GM18870 (cell line): ENCODE measurements around the gene ITGA1.
"Not testable (repeated sequence)": the region's sequence is repeated elsewhere in the genome, so short reads cannot be mapped to it uniquely, and the experiment has no call there.

Experiments used
- ATAC-seq: cut with Tn5 transposase; IDR thresholded peaks from one replicate; pipeline ENCODE4 v1.9.1; 2021; ENCODE audit warnings: moderate library complexity; ENCODE audit not compliant: unreplicated experiment

ITGA1 gene

DNA sequence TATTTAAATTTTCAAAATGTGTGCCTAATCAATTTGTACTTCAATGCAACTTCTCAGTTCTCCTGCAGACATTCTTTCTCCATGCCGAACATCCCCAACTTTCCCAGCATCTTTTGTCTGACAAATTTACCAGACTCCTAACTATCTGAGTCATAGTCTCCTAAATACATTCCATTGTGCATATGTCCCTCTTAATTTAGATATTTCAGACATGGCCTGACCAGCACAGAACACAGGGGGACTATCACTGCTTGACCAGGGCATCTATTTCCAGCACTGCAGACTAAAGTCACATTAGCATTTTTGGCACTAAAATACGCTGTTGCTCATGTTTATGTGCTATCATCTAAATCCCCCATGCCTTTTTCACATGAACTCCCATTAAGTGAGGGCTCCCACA lies 71.9 kb downstream of the ITGA1 start:
- no peak for ATAC-seq

DNA sequence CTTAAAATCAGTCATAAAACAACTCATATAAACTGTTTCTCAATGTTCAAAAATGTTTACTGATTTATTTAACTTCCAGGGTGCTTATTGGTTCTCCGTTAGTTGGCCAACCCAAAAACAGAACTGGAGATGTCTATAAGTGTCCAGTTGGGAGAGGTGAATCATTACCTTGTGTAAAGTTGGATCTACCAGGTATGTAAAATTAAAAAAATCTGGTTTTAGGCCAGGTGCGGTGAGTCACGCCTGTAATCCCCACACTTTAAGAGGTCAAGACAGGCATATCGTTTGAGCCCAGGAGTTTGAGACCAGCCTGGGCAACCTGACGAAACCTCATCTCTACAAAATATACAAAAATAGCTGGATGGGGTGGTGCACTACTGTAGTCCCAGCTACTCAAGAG lies 73.7 kb downstream of the ITGA1 start:
- ATAC-seq: no peak

DNA sequence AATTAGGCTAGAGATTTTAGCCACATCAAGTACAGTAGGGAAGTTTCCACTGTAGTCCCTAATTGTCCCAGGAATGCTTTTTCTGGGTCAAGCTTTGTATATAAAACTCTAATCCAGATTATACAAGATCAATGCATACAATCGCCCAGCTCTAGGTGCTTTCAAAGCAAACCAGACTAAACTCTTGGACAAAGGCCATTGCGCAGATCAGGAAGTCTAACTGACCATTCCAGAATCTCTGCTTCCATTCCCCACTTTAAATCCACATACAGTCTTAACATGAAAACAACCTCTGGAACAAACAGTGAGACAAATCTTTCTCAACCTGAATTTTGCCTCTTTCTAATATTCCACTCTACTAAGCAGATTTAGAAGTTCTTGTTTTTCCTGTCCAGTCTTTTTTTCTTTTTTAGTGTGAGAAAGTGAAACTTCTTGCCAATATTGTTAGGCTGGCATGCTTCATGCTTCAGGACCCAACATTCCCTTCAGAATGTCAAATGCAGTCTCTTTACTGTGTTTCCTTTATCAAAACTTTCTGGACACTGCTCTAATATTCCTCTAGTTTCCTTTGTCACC lies 76.1 kb downstream of the ITGA1 start:
- ATAC-seq: no peak

DNA sequence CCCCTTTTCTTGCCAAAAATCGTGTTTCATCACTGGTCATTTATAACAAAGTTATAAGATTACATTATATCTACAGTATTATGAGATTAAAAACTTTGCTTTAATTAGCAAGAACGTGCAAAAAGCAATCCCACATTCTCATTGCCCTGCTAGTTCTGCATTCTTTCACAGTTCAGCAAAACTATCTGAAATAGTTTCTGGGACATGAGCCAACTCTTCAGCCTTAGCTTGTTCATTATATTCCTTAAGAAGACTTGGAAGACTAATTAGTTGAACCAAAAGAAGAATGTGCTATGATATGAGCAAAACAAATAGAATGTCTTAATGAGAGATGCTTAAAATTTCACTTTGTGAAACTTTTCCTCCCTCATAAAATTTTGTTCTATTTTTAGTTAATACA lies 76.7 kb downstream of the ITGA1 start:
- ATAC-seq: no peak

DNA sequence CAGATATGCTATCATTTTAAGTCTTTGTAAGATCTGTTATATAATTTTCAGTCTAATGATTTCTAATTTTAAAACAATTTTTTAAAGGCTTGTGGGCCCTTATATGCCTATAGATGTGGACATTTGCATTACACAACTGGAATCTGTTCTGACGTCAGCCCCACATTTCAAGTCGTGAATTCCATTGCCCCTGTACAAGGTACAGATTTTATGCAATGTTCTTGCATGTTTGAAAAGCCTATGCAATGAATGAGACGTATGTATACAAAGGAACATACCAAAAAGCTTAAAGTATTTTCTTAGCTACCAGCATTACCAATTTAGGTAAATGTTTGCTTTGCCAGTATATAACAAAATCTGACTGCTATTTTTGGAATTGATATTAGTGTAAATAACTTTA lies 77.2 kb downstream of the ITGA1 start:
- no peak for ATAC-seq

DNA sequence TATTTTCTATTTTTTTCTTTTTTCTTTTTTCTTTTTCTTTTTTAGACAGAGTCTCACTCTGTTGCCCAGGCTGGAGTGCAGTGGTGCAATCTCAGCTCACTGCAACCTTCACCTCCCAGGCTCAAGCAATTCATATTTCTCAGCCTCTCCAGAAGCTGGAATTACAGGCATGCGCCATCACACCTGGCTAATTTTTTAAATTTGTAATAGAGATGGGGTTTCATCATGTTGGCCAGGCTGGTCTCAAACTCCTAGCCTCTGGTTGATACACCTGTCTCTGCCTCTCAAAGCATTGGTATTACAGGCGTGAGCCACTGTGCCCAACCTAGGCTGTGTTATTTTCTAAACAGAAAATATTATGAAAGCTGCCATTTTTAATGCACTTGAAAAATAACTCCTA lies 78.3 kb downstream of the ITGA1 start:
- not testable (repeated sequence) for ATAC-seq

DNA sequence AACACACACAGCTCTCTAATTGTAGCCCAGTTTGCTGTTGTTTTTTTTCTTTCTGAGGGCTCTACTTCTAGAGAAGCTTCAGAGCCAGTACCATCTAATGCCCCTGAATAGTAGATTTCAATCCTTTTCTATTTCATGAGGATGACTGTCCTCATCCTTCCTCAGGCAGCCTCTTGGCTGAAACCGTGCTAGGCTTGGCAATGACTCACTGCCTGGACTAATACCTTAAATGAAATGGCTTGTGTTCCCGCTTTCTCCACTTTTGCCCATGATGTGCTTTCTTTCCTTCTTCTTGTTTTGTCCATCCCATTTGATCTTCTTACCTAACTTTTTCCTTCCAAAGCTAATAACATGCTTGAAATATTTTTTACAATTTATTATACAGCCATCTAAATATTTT lies 80.1 kb downstream of the ITGA1 start:
- no peak for ATAC-seq

DNA sequence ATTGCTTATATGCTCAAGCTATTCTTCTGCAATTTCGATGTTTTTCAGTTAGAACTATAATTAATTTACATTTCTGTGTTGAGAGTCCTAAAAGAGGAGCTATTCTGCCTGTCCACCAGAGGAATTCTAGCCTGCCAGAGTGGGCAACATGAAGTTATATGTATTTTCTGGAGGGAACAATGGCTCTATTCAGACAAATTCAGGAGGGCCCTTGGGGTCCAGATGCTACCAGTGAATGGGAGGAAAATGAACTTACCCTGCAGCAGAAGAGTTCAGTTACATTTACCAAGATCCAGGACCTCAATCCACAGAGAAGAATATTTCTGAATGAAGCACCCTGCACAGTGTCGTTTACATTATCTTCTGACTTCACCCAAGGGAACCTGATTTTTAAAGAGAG lies 80.7 kb downstream of the ITGA1 start:
- no peak for ATAC-seq

DNA sequence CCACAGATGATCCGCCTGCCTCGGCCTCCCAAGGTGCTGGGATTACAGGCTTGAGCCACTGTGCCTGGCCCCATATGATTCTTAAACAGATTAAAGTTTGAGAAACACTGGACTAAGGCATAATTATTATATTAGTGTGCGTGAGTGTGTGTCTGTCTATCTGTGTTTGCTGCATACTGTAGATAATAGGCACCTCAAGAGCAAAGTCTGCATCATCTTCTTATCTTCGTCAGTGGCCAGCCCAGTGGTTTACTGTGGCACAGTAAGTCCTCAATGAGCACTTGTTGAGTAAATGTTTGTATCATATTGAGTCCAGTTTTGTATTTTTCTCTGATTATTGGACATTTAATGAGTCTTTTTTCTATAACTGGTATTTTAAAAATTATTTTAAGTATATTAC lies 81.7 kb downstream of the ITGA1 start:
- no peak for ATAC-seq

DNA sequence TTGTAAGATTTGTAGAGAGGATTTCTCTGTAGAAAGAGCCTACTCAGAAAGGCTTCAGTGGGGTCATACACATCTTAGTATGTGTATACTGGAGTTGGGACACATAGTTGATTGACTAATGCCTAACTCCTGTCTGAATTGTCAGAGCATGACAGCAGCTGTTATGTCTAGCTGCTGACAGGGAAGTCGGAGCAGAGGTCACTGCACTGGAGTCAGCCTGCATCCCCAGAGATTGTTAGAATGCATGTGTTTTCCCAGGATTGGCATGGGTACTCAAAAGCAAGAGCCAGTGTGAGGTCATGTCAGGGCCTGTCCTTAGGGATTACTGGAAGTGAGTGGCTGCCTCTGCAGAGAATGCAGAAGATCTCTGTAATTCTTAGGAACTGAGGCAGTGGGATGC lies 82.7 kb downstream of the ITGA1 start:
- ATAC-seq: no peak

DNA sequence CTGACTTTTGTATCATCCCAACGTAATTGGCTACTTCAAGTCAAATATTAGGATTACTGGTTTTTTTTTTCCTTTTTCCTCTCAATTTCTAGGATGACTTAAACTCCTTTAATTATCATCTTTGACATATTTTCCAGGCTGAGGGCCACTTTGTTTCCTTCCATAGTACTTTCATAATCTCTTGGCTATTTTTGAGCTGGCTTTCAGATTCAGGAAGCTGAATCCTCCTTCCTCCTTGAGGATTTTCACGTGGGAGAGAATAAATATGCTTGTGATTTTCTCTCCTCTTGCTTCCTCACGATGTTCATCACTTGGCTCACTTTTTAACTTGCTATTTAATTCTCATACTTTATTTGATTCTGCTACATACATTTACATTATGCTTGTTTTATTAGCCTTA lies 88.1 kb downstream of the ITGA1 start:
- ATAC-seq: no peak

DNA sequence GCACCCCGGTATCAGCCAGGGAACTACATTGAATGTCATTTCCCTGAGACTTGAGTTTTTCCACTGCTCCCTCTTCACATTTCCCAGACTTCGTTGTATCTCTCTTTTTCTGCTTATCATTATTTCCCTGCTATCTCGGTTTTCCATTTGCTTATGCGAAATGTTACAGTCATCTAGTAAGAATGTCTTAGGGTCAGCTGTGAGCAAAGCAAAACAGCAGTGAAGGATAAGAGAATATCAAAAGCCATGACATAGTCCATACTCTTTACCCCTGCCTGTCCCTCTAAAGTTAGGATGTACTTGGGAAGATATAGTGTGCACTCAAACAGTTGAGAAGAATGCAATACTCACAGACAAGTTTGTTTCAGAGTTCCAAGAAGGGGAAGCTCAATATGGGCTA lies 88.7 kb downstream of the ITGA1 start:
- no peak for ATAC-seq

DNA sequence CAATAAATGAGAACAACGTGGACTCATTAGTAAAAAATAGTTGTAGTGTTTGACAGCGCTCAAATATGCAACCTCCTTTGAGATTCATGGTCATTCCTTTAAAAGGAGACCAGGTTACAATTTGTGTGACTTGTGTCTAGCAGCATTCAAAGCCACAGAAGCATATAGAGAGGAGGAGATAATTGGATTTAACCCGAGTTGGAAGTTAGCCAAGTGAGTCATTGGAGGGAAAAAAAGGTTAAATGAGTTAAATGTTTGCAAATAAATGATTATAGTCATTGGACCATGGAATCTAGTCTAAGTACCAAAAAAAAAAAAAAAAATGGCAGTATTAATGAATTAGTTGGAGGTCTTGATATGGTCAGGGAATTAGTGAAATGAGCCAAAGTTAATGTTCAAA lies 90.9 kb downstream of the ITGA1 start:
- no peak for ATAC-seq

DNA sequence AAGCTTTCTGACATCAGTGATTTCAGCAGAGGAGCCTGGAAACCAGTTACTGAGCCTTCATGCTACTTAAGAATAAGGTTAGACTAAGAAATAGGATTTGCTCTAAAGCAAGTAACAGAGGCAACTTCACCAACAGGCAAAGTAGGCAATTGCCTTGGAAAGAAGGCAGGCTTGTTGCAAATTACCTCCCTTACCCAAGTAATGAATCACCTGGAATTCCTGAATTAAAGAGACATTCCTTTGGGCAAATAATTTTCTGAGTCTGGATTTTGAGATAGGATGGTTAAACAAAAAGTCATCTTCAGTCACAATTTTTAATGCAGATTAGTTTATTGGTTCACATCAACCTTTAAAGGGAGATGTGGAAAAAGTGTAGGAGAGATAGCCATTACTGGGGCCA lies 92.8 kb downstream of the ITGA1 start:
- ATAC-seq: no peak

DNA sequence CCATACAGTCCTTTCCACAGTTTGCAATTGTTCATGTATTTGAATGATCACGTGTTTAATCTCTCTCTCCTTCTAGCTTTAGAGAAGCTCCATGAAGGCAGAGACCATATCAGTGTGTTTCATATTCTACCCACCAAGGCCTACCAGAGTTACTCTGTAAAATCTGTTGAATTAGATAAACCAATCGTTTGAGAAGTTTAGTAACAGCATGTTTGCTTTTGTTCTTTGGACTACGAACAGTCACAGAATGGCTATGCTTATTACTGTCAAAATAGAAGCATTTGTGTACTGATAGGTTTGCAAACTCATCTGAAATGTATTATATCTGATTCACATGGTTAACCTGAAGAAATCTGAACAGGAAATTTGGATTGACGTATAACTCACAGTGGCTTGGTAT lies 93.8 kb downstream of the ITGA1 start:
- no peak for ATAC-seq

DNA sequence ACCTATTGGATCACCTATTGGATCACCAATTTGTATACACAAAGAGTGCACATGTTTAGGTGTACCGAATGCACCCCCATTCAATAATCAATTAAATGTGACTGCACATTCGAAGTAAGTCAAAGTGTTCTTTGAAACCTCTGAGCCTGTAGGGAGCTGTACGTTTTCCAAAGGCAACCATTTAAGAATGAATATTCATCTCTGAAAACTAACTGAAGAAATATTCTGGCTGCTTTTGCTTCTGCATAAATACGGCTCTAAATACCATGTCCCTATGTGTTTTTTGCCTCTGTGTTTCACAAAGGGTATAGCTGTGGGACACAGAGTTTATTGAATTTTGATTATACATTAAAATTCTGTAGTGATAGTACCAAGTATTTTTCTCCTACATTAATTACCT lies 95.4 kb downstream of the ITGA1 start:
- ATAC-seq: no peak

DNA sequence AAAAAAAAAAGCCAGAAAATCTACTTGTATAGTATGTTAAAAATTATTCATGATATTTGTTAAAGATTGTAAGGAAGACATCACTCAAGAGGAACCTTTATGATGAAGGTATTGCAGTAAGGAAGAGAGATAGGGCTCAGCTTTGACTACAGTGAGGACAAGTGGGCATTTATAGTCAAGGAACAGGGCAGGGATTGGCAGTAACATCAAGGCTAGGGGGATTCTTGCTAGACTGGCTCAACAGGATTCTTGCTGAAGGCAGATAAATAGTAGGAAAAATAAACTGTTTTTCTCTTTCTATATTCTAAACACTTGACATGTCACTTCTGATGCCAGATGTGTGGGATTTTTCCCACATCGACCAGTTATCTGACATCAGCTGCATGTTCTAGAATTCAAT lies 96.7 kb downstream of the ITGA1 start:
- no peak for ATAC-seq

DNA sequence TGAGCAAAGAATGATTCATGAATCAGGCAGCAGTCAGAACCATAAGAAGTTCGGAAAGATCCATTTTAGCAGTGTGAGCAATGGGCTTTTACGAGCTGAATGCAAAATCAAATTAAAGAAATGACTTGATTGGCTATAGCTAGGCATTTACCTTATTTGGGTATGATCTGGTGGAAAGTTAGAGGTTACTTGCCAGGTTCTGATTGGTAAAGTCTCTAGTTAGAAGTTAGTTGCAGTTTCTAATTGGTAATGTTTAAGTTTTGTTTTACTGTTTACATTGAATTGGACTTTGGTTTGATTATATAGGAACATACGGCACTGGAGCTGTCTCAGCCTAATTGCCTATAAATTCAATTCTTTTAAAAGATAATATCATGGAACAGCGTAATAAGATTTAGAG lies 97.9 kb downstream of the ITGA1 start:
- no peak for ATAC-seq

DNA sequence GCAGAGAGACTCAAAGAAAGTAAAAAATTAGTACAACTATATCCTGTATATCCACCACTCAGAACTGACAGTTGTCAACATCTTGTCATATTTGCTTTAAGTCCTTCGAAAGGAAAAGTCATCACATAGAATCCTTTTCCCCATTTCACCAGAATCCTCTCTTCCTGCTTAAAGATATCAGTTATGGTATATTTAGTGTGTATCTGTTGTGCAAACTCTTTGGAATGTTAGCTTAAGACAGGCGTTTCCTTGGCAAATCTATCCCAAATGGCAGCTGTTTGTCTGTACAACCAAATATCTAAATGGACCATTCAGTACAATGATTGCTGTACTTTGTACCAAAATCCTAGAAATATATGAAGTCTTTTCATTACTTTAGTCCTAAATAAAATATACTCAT lies 98.5 kb downstream of the ITGA1 start:
- no peak for ATAC-seq

DNA sequence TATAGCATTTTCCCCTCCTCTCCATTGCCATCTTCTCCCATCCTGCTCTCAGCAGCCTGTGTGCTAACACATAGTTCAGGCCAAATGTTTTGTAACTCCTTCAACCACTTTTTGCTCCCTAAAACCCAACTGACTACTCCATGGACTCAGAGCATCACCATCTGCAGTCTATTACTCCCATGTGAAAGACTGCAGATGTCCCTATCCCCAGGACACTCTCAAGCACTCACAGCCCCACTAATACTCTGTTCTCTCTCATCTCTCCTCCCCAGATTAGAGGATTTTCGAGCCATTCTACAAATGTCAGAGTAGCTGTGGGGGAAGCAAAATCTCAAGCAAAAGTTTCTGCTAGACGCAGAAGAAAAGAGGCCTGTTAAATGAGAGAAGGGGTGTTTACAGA lies 99.3 kb downstream of the ITGA1 start:
- ATAC-seq: no peak

DNA sequence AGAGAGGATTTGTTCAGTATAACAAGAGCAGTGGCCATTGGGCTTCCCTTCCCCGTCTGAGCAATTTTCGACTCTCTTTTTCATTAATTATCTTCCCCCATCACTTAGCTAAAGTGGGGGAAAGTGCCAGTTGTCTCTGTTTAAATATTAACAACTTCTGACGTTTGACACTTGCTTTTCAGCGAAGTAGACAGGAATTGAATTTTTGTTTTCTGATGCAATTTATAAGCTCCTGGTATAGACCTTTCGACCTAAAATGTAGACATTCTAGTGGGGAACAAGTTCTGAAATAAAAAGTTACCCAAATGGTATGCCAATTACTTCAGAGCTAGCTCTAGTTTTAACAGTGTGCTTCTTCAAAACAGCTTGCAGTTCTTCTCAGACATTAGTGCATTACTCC lies 100.6 kb downstream of the ITGA1 start:
- ATAC-seq: no peak

DNA sequence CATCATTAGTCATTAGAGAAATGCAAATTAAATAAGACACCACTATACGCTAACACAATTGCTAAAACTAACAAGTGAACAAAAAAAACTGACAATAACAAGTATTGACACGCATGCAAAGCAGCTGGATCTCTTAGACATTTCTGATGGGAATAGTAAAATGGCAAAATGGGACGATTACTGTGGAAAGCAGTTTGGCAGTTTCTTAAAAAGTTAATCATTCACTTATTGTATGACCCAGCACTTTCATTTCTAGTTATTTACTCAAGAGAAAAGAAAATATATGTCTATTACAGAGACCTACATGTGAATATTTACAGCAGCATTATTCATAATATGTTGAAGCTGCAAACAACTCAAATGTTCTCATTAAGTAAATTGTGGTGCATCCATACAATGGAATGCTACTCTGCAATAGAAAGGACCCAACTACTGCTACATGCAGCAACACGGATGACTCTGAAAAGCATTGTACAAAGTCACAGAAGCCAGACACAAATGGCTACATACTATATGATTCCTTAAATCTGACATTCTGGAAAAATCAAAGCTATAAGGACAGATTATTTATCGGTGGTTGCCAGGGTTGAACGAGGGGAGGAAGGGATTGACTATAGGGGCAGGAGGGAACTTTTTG lies 104.6 kb downstream of the ITGA1 start:
- ATAC-seq: no peak

DNA sequence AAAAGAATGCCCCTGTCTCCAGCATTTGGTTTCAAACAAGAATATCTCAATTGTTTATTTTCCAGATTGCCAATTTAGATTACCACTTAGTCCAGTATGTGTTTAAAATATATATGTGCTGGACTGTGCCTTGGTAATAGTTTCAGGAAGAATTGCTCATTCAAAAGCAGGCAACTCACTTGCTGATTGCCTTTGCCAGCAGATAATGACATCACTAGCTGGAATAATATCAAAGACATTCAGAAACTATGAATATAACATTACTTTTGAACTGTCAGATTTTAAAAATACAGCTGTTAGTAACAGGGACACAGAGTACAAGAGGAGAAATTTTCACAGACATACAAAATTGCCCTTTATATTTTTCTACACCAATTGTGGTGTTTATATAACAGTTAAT lies 105.4 kb downstream of the ITGA1 start:
- ATAC-seq: no peak
